Measurements from ENCODE around the gene VAV2. TPM values are rescaled to one million over a fixed set of nuclear protein-coding genes. Genes with fewer than 3 reads are reported as not detected.

Gene VAV2
- total and polyA plus RNA-seq, 8 donors: 25.3 to 44.1 (median 35.5) TPM

- Histone ChIP-seq H3K4me1 (no peaks in the 10 kb centered on the region), H3K4me3 (no peak overlapping the region), H3K9me3 (no peaks in the 10 kb centered on the region), H3K36me3 (peaks cover 0 to 2% of the 10 kb centered on the region in 2 donors), H3K27me3 (no peaks in the 10 kb centered on the region), H3K27ac (no peak overlapping the region)
- ATAC-seq (no peak), DNase-seq (peak in 1 of 4 donors; percentile 47)
- TF ChIP-seq CTCF (IDR thresholded peaks at IDR 0.05): no peak
- intact Hi-C loops (cut with DNase I): no loop called here
Observed at GRCh38 chr9:133837627-133838597, 154.2 kb downstream of the VAV2 start.

GRCh38 chr9:133836818-133837217, 155.3 kb downstream of the VAV2 start:
- H3K4me3 ChIP-seq: no peak overlapping the region
- no peaks in the 10 kb centered on the region for H3K4me1 ChIP-seq
- TF ChIP-seq CTCF (IDR thresholded peaks at IDR 0.05): no peak
- no peaks in the 10 kb centered on the region for H3K27me3 ChIP-seq
- no peak overlapping the region for H3K27ac ChIP-seq
- no peak for ATAC-seq
- intact Hi-C loops (cut with DNase I): no loop called here
- DNase-seq: no peak
- H3K36me3 ChIP-seq: peaks cover 0 to 5% of the 10 kb centered on the region in 2 donors
- H3K9me3 ChIP-seq: no peaks in the 10 kb centered on the region

GRCh38 chr9:133836001-133836758, 155.9 kb downstream of the VAV2 start:
- DNase-seq (peak in 1 of 4 donors; percentile 64), ATAC-seq (no peak)
- no peaks in the 10 kb centered on the region for H3K9me3 ChIP-seq
- H3K27me3 ChIP-seq: no peaks in the 10 kb centered on the region
- H3K27ac ChIP-seq: no peak overlapping the region
- no peak overlapping the region for H3K4me3 ChIP-seq
- no peaks in the 10 kb centered on the region for H3K4me1 ChIP-seq
- no peak for TF ChIP-seq CTCF (IDR thresholded peaks at IDR 0.05)
- peaks cover 0 to 5% of the 10 kb centered on the region in 2 donors for H3K36me3 ChIP-seq
- intact Hi-C loops (cut with DNase I): no loop called here

- ATAC-seq (no peak), DNase-seq (peak in 1 of 4 donors; percentile 66)
- intact Hi-C loops (cut with DNase I): no loop called here
- H3K4me3 ChIP-seq: no peak overlapping the region
- H3K27me3 ChIP-seq: no peaks in the 10 kb centered on the region
- no peak for TF ChIP-seq CTCF (IDR thresholded peaks at IDR 0.05)
- no peaks in the 10 kb centered on the region for H3K9me3 ChIP-seq
- peaks cover 0 to 5% of the 10 kb centered on the region in 2 donors for H3K36me3 ChIP-seq
- no peaks in the 10 kb centered on the region for H3K4me1 ChIP-seq
- H3K27ac ChIP-seq: no peak overlapping the region
Observed at GRCh38 chr9:133835262-133835901, 156.7 kb downstream of the VAV2 start.

All from left lung (tissue), 10 donors.